Lung (tissue), 12 donors: ENCODE data around the gene FRRS1L. TPM values are rescaled to one million over a fixed set of nuclear protein-coding genes. Genes with fewer than 3 reads are reported as not detected.

Source experiments
- ATAC-seq: fragments of 200-7000 bp; cut with Tn5 transposase; one replicate; pipeline ENCODE4 v1.9.1; 2020; ENCODE audit warnings: moderate number of reproducible peaks; ENCODE audit not compliant: insufficient read depth, low FRiP score
- DNase-seq, 3 donors: peaks; one replicate each; pipeline ENCODE4 v3.0.0-alpha.2; 2013 to 2017
- H3K27ac ChIP-seq, 2 donors: one replicate each; pipeline ENCODE4 v1.5.1; 2013; ENCODE audit warnings: mild to moderate bottlenecking in 2 of 2, moderate library complexity in 2 of 2, control low read depth in 1 of 2, inconsistent platforms in 1 of 2, low read depth in 1 of 2, low read length in 1 of 2
- H3K27me3 ChIP-seq, 3 donors: one replicate each; pipeline ENCODE4 v1.5.1; 2013; ENCODE audit warnings: low read length in 2 of 3; ENCODE audit not compliant: control insufficient read depth in 3 of 3, insufficient read depth in 3 of 3
- H3K36me3 ChIP-seq, 4 donors: one replicate each; pipeline ENCODE4 v1.5.1; 2013; ENCODE audit warnings: low read length in 4 of 4, mild to moderate bottlenecking in 1 of 4, moderate library complexity in 1 of 4; ENCODE audit not compliant: control insufficient read depth in 4 of 4, insufficient read depth in 4 of 4
- H3K4me1 ChIP-seq, 5 donors: one replicate each; pipeline ENCODE4 v1.5.1; 2013; ENCODE audit warnings: low read length in 5 of 5, mild to moderate bottlenecking in 2 of 5, moderate library complexity in 1 of 5; ENCODE audit not compliant: control insufficient read depth in 5 of 5, insufficient read depth in 5 of 5
- H3K4me3 ChIP-seq: one replicate; pipeline ENCODE4 v1.5.1; 2013; ENCODE audit warnings: mild to moderate bottlenecking, control low read depth, moderate library complexity
- H3K9ac ChIP-seq, 2 donors: one replicate each; pipeline ENCODE4 v1.5.1; 2013; ENCODE audit warnings: low read length in 2 of 2, control low read depth in 1 of 2; ENCODE audit not compliant: insufficient read depth in 1 of 2
- H3K9me3 ChIP-seq, 4 donors: one replicate each; pipeline ENCODE4 v1.5.1; 2013; ENCODE audit warnings: low read length in 3 of 4, mild to moderate bottlenecking in 1 of 4, moderate library complexity in 1 of 4; ENCODE audit not compliant: control insufficient read depth in 4 of 4, insufficient read depth in 3 of 4
- WGBS, 2 donors: extraction: QIAGEN DNeasy Blood & Tissue Kit; methylation state at CpG; one replicate each; pipeline ENCODE4 v1.1.7; 2013; 5-methylcytosine and 5-hydroxymethylcytosine counted together
- polyA plus RNA-seq, 2 donors: library from polyadenylated mRNA; stranded (reverse); fragments of 200-250 nt; gene quantifications; one replicate each; pipeline ENCODE4 v1.2.1, GENCODE V29; 2013
- total RNA-seq, 2 donors: library from RNA; depleted of rRNA in 1 of 2; stranded (reverse); fragments of >200 nt in 1 of 2; gene quantifications; one replicate each; pipeline ENCODE4 v1.2.1, GENCODE V29; 2014 to 2021
- TF ChIP-seq, protein P1 (sequence below): IDR thresholded peaks from 2 replicates; pipeline ENCODE4 v1.5.1; 2012; ENCODE audit warnings: mild to moderate bottlenecking; ENCODE audit errors: control extremely low read depth, extremely low read depth
- donor health status: control.
- donor health status: control.
- donor health status: Bipolar disorder and iron deficiency.
- donor health status: healthy.
- donor health status: DM: yes; HTN: yes; CAD: no.

Gene FRRS1L
- total and polyA plus RNA-seq, 4 donors: under 0.01 to 1.2 (median 0.03) TPM; not detected in 1

DNA sequence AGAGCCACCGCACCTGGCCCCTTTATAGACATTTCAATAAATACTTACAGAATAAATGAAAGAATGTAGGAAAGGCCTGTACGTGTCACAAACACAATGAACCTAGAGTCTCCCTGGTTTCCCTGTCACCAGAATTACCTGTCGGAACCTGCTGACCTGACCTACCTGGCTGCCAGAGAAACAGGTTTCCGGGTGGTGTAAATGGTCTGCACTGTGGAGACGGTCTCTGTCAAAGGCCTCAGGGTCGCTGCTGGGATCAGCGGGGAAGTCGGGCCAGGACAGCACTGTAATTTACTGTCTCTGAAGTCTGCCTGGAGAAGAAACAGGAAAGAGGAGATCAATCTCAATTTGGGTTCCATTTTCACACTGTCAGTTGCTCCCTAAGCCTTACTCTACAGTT is 9.3 kb upstream of the FRRS1L start:
- H3K27me3 ChIP-seq: no peaks in the 10 kb centered on the region
- ATAC-seq (no peak), DNase-seq (no peak)
- no peak overlapping the region for H3K9ac ChIP-seq
- H3K9me3 ChIP-seq: peaks cover 0 to 1% (median 0%) of the 10 kb centered on the region in 4 donors
- no peak overlapping the region for H3K27ac ChIP-seq
- 82 to 84% methylated on average over 8 of the region's 8 CpGs for WGBS, 2 donors
- H3K36me3 ChIP-seq: no peaks in the 10 kb centered on the region
- H3K4me3 ChIP-seq: no peak overlapping the region
- TF ChIP-seq, protein P1, sequence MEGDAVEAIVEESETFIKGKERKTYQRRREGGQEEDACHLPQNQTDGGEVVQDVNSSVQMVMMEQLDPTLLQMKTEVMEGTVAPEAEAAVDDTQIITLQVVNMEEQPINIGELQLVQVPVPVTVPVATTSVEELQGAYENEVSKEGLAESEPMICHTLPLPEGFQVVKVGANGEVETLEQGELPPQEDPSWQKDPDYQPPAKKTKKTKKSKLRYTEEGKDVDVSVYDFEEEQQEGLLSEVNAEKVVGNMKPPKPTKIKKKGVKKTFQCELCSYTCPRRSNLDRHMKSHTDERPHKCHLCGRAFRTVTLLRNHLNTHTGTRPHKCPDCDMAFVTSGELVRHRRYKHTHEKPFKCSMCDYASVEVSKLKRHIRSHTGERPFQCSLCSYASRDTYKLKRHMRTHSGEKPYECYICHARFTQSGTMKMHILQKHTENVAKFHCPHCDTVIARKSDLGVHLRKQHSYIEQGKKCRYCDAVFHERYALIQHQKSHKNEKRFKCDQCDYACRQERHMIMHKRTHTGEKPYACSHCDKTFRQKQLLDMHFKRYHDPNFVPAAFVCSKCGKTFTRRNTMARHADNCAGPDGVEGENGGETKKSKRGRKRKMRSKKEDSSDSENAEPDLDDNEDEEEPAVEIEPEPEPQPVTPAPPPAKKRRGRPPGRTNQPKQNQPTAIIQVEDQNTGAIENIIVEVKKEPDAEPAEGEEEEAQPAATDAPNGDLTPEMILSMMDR: no peak
- no peaks in the 10 kb centered on the region for H3K4me1 ChIP-seq

DNA sequence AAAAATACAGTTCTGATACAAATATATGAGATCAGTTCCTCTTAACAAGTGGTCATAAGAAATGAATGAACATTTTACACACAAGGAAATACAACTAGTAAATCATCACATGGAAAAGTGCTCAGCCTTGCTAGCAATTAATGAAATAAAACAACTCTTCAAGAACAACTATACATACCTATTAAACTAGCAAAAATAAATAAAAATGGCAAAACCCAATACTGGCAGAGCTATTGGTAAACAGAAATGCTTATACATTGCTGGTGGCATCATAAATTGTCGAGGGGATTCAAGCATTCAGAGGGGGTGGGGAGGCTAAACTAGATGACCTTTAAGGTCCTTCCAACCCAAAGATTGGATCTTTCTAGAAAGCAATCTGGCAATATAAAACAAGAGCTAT is 5.9 kb upstream of the FRRS1L start:
- TF ChIP-seq, protein P1: no peak
- 79 to 80% methylated on average over 1 of the region's 1 CpG for WGBS, 2 donors
- Histone ChIP-seq H3K36me3 (no peaks in the 10 kb centered on the region), H3K9me3 (peaks cover 0 to 1% (median 0%) of the 10 kb centered on the region in 4 donors), H3K27me3 (peaks cover 0 to 3% (median 3%) of the 10 kb centered on the region in 3 donors), H3K27ac (no peak overlapping the region), H3K4me3 (no peak overlapping the region), H3K9ac (no peak overlapping the region), H3K4me1 (no peaks in the 10 kb centered on the region)
- ATAC-seq: no peak
- no peak for DNase-seq

DNA sequence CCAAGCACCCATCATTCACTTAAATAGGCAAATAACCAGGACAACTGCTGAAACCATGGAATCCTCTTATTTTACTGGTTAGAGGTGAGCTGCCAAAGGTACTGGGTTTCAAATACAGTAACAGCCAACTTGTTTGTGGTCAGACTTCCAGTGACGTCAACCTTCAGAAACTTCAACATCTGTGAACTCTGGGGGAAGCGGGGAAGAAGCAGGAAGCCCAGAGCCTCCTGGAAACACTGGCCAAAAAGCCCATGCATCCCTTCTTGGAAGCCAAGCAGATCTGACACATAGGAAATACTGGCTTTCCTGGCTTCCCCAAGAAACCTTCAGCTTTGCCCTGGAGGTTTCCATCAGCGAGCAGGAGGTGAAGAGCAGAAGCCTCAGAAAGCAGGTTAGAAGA is 4.9 kb upstream of the FRRS1L start:
- DNase-seq (no peak), ATAC-seq (no peak)
- Histone ChIP-seq H3K4me3 (no peak overlapping the region), H3K27ac (no peak overlapping the region), H3K36me3 (no peaks in the 10 kb centered on the region), H3K27me3 (peaks cover 1 to 11% (median 7%) of the 10 kb centered on the region in 3 donors), H3K9me3 (peaks cover 0 to 1% (median 0%) of the 10 kb centered on the region in 4 donors), H3K9ac (no peak overlapping the region), H3K4me1 (no peaks in the 10 kb centered on the region)
- TF ChIP-seq, protein P1: no peak
- 79 to 80% methylated on average over 3 of the region's 3 CpGs for WGBS, 2 donors

DNA sequence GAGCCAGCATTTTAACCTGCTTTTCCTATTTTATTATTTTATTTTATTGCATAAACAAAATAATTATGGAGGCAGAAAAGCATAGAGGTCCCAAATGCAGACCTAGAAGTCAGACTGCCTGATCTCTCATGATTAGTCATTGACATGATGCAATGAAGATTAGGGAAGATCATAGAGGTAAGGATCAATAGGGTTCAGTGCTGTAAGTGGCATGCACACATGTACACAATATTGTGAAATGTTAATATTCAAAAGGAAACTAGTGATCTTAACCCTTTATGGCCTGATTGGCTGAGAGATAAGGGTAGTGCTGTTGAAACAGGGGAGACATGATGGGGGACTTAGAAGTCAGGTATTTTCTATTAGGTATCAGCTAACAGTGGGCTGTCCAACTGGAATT is 1.1 kb upstream of the FRRS1L start:
- Histone ChIP-seq H3K4me3 (no peak overlapping the region), H3K27me3 (peaks cover 3 to 19% (median 7%) of the 10 kb centered on the region in 3 donors), H3K9ac (no peak overlapping the region), H3K36me3 (no peaks in the 10 kb centered on the region), H3K27ac (no peak overlapping the region), H3K4me1 (no peaks in the 10 kb centered on the region), H3K9me3 (peaks cover 0 to 4% (median 0%) of the 10 kb centered on the region in 4 donors)
- DNase-seq (no peak), ATAC-seq (no peak)
- TF ChIP-seq, protein P1: no peak
